Esophagus squamous epithelium (tissue), 4 donors: ENCODE measurements around the gene LRRC31.

Experiments
- POLR2A ChIP-seq, 4 donors: fragments of 450-650 bp; IDR thresholded peaks; one replicate each; pipeline ENCODE4 v1.6.1; 2017; ENCODE audit warnings: antibody characterized with exemption in 4 of 4, mild to moderate bottlenecking in 4 of 4, moderate library complexity in 3 of 4
- TF ChIP-seq, protein P1 (sequence below), 6 experiments: fragments of 450-650 bp in 4 of 6; fragments of 200-600 bp in 2 of 6; sonication (generic) in 2 of 6; IDR thresholded peaks; one replicate each; pipeline ENCODE4 v1.5.1; 2016 to 2019; ENCODE audit warnings: antibody characterized with exemption in 6 of 6, mild to moderate bottlenecking in 4 of 6, moderate library complexity in 4 of 6

- TF ChIP-seq, protein P1, sequence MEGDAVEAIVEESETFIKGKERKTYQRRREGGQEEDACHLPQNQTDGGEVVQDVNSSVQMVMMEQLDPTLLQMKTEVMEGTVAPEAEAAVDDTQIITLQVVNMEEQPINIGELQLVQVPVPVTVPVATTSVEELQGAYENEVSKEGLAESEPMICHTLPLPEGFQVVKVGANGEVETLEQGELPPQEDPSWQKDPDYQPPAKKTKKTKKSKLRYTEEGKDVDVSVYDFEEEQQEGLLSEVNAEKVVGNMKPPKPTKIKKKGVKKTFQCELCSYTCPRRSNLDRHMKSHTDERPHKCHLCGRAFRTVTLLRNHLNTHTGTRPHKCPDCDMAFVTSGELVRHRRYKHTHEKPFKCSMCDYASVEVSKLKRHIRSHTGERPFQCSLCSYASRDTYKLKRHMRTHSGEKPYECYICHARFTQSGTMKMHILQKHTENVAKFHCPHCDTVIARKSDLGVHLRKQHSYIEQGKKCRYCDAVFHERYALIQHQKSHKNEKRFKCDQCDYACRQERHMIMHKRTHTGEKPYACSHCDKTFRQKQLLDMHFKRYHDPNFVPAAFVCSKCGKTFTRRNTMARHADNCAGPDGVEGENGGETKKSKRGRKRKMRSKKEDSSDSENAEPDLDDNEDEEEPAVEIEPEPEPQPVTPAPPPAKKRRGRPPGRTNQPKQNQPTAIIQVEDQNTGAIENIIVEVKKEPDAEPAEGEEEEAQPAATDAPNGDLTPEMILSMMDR (IDR thresholded peaks at IDR 0.05) = no peak
- no peak for TF ChIP-seq POLR2A (IDR thresholded peaks at IDR 0.05)
Measured at GRCh38 chr3:169792359-169792758, 77.4 kb downstream of the LRRC31 start.
